ENCODE measurements around the gene EEA1.

Gene EEA1

DNA sequence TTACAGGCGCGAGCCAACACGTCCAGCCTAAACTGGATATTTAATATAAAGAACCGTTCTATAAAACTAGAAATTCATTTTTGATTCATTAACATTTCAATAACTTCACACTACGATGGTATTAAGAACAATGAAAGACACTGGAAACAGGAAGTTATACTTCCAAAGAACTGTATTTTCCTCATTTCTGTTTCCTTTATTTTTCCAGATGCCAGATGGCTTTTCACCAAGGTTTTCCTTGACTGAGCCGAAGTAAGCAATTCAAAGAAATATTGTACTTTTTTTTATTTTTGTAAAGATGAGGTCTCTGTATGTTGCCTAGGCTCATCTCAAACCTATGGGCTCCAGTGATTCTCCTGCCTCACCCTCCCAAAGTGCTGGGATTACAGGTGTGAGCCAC is 28.2 kb downstream of the EEA1 start:
- Histone ChIP-seq H3K27me3 (ENCODE audit: control insufficient read depth in 5 of 5, insufficient read depth in 4 of 5, low read length in 5 of 5) (no peaks in the 10 kb centered on the region), H3K9ac (ENCODE audit: low read length in 5 of 5) (no peak overlapping the region), H3K36me3 (ENCODE audit: control insufficient read depth in 5 of 5, insufficient read depth in 5 of 5, low read length in 5 of 5) (peaks cover 0 to 4% (median 0%) of the 10 kb centered on the region in 5 donors), H3K4me1 (ENCODE audit: control insufficient read depth in 5 of 5, insufficient read depth in 5 of 5, low read length in 5 of 5) (peaks cover 3 to 24% (median 20%) of the 10 kb centered on the region in 5 donors), H3K27ac (ENCODE audit: low read depth, low read length) (peak overlapping the region; percentile 93), H3K9me3 (ENCODE audit: control insufficient read depth in 5 of 5, low read length in 5 of 5) (no peaks in the 10 kb centered on the region), H3K4me3 (ENCODE audit: low read depth in 1 of 5, low read length in 5 of 5) (no peak overlapping the region)

DNA sequence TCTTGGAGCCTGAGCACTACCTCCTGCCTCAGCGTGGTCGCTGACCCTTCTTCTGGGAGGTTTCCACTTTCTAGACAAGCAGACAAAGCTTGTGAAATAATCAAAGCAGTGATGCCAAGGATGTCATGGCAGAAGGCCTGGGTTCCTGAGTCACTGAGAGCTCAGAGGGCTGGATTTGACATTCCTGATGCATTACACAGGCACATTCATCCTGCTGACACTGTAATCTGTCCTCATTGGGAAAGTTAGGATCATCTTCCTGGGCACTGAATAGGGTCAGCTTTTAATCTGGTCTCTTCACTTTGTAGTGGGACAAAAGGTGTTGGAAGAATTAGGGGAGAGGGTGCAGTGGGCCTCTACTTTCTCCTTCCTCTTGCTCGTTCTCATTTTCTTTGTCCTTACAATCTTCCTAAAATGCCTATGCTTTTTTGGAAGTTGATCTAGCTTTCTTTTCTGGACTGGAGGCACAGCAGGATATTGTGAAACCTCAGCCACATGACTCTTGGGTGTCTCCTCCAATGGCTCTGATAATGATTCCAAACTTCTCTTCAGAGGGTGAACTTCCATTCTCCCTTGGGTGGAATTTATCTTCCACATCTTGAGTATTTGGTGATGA is 29.6 kb downstream of the EEA1 start:
- no peaks in the 10 kb centered on the region for H3K27me3 ChIP-seq (ENCODE audit: control insufficient read depth in 5 of 5, insufficient read depth in 4 of 5, low read length in 5 of 5)
- no peaks in the 10 kb centered on the region for H3K9me3 ChIP-seq (ENCODE audit: control insufficient read depth in 5 of 5, low read length in 5 of 5)
- peaks cover 3 to 22% (median 20%) of the 10 kb centered on the region in 5 donors for H3K4me1 ChIP-seq (ENCODE audit: control insufficient read depth in 5 of 5, insufficient read depth in 5 of 5, low read length in 5 of 5)
- H3K9ac ChIP-seq (ENCODE audit: low read length in 5 of 5) = peak overlapping the region; percentile 48 to 69 (median 53)
- H3K27ac ChIP-seq (ENCODE audit: low read depth, low read length) = peak overlapping the region; percentile 93
- H3K36me3 ChIP-seq (ENCODE audit: control insufficient read depth in 5 of 5, insufficient read depth in 5 of 5, low read length in 5 of 5) = peaks cover 0 to 7% (median 3%) of the 10 kb centered on the region in 5 donors
- peak overlapping the region in 4 of 5 donors; percentile 17 to 44 (median 35) for H3K4me3 ChIP-seq (ENCODE audit: low read depth in 1 of 5, low read length in 5 of 5)

GRCh38 chr12:92898755-92899154 is 30.3 kb downstream of the EEA1 start:
- peaks cover 3 to 22% (median 20%) of the 10 kb centered on the region in 5 donors for H3K4me1 ChIP-seq (ENCODE audit: control insufficient read depth in 5 of 5, insufficient read depth in 5 of 5, low read length in 5 of 5)
- H3K4me3 ChIP-seq (ENCODE audit: low read depth in 1 of 5, low read length in 5 of 5) = peak overlapping the region in 2 of 5 donors; percentile 28 to 42
- H3K27ac ChIP-seq (ENCODE audit: low read depth, low read length) = peak overlapping the region; percentile 93

GRCh38 chr12:92897844-92898243 is 31.3 kb downstream of the EEA1 start:
- H3K27ac ChIP-seq (ENCODE audit: low read depth, low read length) = peak overlapping the region; percentile 93
- H3K36me3 ChIP-seq (ENCODE audit: control insufficient read depth in 5 of 5, insufficient read depth in 5 of 5, low read length in 5 of 5) = peaks cover 0 to 7% (median 3%) of the 10 kb centered on the region in 5 donors

More at GRCh38 chr12:92898755-92899154, 30.3 kb downstream of the EEA1 start:
- H3K27me3 ChIP-seq (ENCODE audit: control insufficient read depth in 5 of 5, insufficient read depth in 4 of 5, low read length in 5 of 5) = no peaks in the 10 kb centered on the region
- peak overlapping the region in 2 of 5 donors; percentile 19 to 54 for H3K9ac ChIP-seq (ENCODE audit: low read length in 5 of 5)
- H3K36me3 ChIP-seq (ENCODE audit: control insufficient read depth in 5 of 5, insufficient read depth in 5 of 5, low read length in 5 of 5) = peaks cover 0 to 7% (median 3%) of the 10 kb centered on the region in 5 donors
- H3K9me3 ChIP-seq (ENCODE audit: control insufficient read depth in 5 of 5, low read length in 5 of 5) = no peaks in the 10 kb centered on the region

DNA sequence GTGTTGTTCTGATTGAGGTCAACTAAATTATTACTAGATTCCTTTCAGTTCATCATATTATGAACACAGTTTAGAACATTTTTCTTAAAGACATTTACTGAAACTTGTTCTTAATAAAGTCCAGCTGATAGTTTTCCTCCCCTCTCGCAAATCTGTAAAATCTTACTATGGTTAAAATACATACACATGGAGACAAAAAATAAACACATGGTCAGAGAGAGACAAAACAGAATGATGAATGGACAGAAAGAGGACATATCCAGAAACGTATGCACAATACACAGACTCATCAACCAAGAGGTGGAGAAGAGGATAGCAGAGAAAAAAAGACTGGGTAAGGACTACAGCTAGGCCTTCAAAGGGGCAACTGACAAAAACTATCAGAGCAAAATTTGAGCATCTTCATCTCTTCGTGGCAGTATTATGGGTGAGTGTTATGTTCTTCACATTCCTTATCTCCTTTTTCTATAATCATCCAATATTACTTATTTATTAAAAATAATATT is 38.4 kb downstream of the EEA1 start:
- H3K4me3 ChIP-seq (ENCODE audit: low read depth in 1 of 5, low read length in 5 of 5) = no peak overlapping the region
- no peaks in the 10 kb centered on the region for H3K4me1 ChIP-seq (ENCODE audit: control insufficient read depth in 5 of 5, insufficient read depth in 5 of 5, low read length in 5 of 5)
- H3K9me3 ChIP-seq (ENCODE audit: control insufficient read depth in 5 of 5, low read length in 5 of 5) = no peaks in the 10 kb centered on the region
- H3K9ac ChIP-seq (ENCODE audit: low read length in 5 of 5) = no peak overlapping the region
- no peaks in the 10 kb centered on the region for H3K27me3 ChIP-seq (ENCODE audit: control insufficient read depth in 5 of 5, insufficient read depth in 4 of 5, low read length in 5 of 5)
- peak overlapping the region; percentile 12 for H3K27ac ChIP-seq (ENCODE audit: low read depth, low read length)
- peaks cover under 1 to 8% (median 3%) of the 10 kb centered on the region in 5 donors for H3K36me3 ChIP-seq (ENCODE audit: control insufficient read depth in 5 of 5, insufficient read depth in 5 of 5, low read length in 5 of 5)

More at GRCh38 chr12:92897844-92898243, 31.3 kb downstream of the EEA1 start:
- Histone ChIP-seq H3K9ac (ENCODE audit: low read length in 5 of 5) (no peak overlapping the region), H3K9me3 (ENCODE audit: control insufficient read depth in 5 of 5, low read length in 5 of 5) (no peaks in the 10 kb centered on the region), H3K4me1 (ENCODE audit: control insufficient read depth in 5 of 5, insufficient read depth in 5 of 5, low read length in 5 of 5) (peaks cover 3 to 22% (median 20%) of the 10 kb centered on the region in 5 donors), H3K4me3 (ENCODE audit: low read depth in 1 of 5, low read length in 5 of 5) (no peak overlapping the region), H3K27me3 (ENCODE audit: control insufficient read depth in 5 of 5, insufficient read depth in 4 of 5, low read length in 5 of 5) (no peaks in the 10 kb centered on the region)

DNA sequence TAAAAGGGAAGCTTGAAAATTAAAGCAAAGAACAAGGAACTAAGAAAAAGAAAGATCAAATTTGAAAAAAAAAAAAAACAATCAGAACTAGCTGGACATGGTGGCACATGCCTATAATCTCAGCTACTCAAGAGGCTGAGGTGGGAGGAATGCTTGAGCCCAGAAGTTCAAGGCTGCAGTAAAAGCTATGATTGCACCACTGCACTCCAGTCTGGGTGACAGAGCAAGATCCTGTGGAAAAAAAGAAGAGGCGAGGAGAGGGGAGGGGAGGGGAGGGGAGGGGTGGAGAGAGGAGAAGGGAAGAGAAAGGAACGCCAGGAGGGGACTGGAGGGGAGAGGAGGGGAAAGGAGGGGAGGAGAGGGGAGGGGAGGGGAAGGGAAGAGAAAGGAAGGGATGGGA is 43.0 kb downstream of the EEA1 start:
- Histone ChIP-seq H3K27ac (ENCODE audit: low read depth, low read length) (no peak overlapping the region), H3K36me3 (ENCODE audit: control insufficient read depth in 5 of 5, insufficient read depth in 5 of 5, low read length in 5 of 5) (peaks cover 0 to 23% (median 11%) of the 10 kb centered on the region in 5 donors), H3K4me1 (ENCODE audit: control insufficient read depth in 5 of 5, insufficient read depth in 5 of 5, low read length in 5 of 5) (no peaks in the 10 kb centered on the region), H3K9ac (ENCODE audit: low read length in 5 of 5) (no peak overlapping the region), H3K27me3 (ENCODE audit: control insufficient read depth in 5 of 5, insufficient read depth in 4 of 5, low read length in 5 of 5) (no peaks in the 10 kb centered on the region), H3K9me3 (ENCODE audit: control insufficient read depth in 5 of 5, low read length in 5 of 5) (no peaks in the 10 kb centered on the region), H3K4me3 (ENCODE audit: low read depth in 1 of 5, low read length in 5 of 5) (no peak overlapping the region)

- H3K4me3 ChIP-seq (ENCODE audit: low read depth in 1 of 5, low read length in 5 of 5) = no peak overlapping the region
- no peaks in the 10 kb centered on the region for H3K27me3 ChIP-seq (ENCODE audit: control insufficient read depth in 5 of 5, insufficient read depth in 4 of 5, low read length in 5 of 5)
- peaks cover 3 to 23% (median 14%) of the 10 kb centered on the region in 5 donors for H3K36me3 ChIP-seq (ENCODE audit: control insufficient read depth in 5 of 5, insufficient read depth in 5 of 5, low read length in 5 of 5)
- no peaks in the 10 kb centered on the region for H3K9me3 ChIP-seq (ENCODE audit: control insufficient read depth in 5 of 5, low read length in 5 of 5)
- H3K9ac ChIP-seq (ENCODE audit: low read length in 5 of 5) = no peak overlapping the region
- no peaks in the 10 kb centered on the region for H3K4me1 ChIP-seq (ENCODE audit: control insufficient read depth in 5 of 5, insufficient read depth in 5 of 5, low read length in 5 of 5)
- no peak overlapping the region for H3K27ac ChIP-seq (ENCODE audit: low read depth, low read length)
These were observed 49.3 kb downstream of the EEA1 start for GRCh38 chr12:92879698-92880322.

DNA sequence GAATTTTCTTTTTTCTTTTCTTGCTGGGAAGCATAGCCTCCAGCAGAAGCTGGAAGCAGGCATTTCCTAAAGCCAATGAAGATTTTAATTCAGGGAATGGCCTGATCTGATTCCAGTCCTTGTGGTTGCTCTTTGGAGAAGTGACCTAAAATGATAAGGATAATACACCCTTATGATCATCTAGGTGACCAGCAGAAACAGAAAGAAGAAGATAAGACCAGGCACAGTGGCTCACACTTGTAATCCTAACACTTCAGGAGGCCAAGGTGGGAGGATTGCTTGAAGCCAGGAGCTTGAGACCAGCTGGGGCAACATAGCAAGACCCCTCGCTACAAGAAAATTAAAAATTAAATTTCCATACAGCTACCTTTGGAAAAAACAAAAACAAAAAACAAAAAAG is 51.2 kb downstream of the EEA1 start:
- Histone ChIP-seq H3K36me3 (ENCODE audit: control insufficient read depth in 5 of 5, insufficient read depth in 5 of 5, low read length in 5 of 5) (peaks cover 3 to 14% (median 9%) of the 10 kb centered on the region in 5 donors), H3K4me3 (ENCODE audit: low read depth in 1 of 5, low read length in 5 of 5) (no peak overlapping the region), H3K9ac (ENCODE audit: low read length in 5 of 5) (no peak overlapping the region), H3K27me3 (ENCODE audit: control insufficient read depth in 5 of 5, insufficient read depth in 4 of 5, low read length in 5 of 5) (no peaks in the 10 kb centered on the region), H3K4me1 (ENCODE audit: control insufficient read depth in 5 of 5, insufficient read depth in 5 of 5, low read length in 5 of 5) (no peaks in the 10 kb centered on the region), H3K27ac (ENCODE audit: low read depth, low read length) (no peak overlapping the region), H3K9me3 (ENCODE audit: control insufficient read depth in 5 of 5, low read length in 5 of 5) (no peaks in the 10 kb centered on the region)

DNA sequence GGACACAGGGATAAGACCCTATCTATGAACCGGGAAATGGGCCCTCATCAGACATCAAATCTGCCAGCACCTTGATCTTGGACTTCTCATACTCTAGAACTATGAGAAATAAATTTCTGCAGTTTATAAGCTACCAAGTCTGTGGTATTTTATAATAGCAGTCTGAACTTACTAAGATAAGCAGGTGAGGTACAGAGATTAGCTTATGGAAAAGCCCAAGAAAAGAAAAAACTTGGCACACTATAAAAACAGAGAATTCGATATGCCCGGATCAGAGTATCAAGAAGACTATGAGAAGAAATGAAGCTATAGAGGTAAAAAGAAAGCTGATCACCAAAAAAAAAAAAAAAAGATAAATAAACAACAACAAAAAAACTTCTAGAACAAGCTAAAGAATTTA is 52.6 kb downstream of the EEA1 start:
- no peak overlapping the region for H3K27ac ChIP-seq (ENCODE audit: low read depth, low read length)
- no peaks in the 10 kb centered on the region for H3K27me3 ChIP-seq (ENCODE audit: control insufficient read depth in 5 of 5, insufficient read depth in 4 of 5, low read length in 5 of 5)
- H3K4me1 ChIP-seq (ENCODE audit: control insufficient read depth in 5 of 5, insufficient read depth in 5 of 5, low read length in 5 of 5) = peaks cover 0 to 2% (median 0%) of the 10 kb centered on the region in 5 donors
- H3K9me3 ChIP-seq (ENCODE audit: control insufficient read depth in 5 of 5, low read length in 5 of 5) = no peaks in the 10 kb centered on the region
- H3K36me3 ChIP-seq (ENCODE audit: control insufficient read depth in 5 of 5, insufficient read depth in 5 of 5, low read length in 5 of 5) = peaks cover 0 to 14% (median 8%) of the 10 kb centered on the region in 5 donors
- no peak overlapping the region for H3K9ac ChIP-seq (ENCODE audit: low read length in 5 of 5)
- no peak overlapping the region for H3K4me3 ChIP-seq (ENCODE audit: low read depth in 1 of 5, low read length in 5 of 5)

DNA sequence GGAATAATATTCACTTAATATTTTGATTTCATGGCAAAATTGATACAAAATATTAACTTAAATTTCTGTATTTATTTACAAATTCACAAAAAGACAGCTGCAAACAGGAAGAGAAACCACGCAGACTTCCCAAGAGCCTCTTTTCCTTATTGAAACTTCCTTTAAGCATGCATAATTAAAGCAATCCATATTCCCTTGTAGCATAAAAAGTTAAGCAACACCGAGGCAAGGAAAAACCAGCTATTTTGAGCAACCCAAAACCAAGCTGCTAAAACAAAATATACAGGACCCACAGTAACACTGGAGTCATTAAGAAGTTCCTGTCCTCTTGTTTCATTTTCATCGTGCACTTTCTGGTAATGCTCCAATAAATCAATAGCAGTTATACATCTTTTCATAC is 58.0 kb downstream of the EEA1 start:
- H3K27me3 ChIP-seq (ENCODE audit: control insufficient read depth in 5 of 5, insufficient read depth in 4 of 5, low read length in 5 of 5) = no peaks in the 10 kb centered on the region
- H3K27ac ChIP-seq (ENCODE audit: low read depth, low read length) = no peak overlapping the region
- no peaks in the 10 kb centered on the region for H3K9me3 ChIP-seq (ENCODE audit: control insufficient read depth in 5 of 5, low read length in 5 of 5)
- H3K4me1 ChIP-seq (ENCODE audit: control insufficient read depth in 5 of 5, insufficient read depth in 5 of 5, low read length in 5 of 5) = peaks cover 0 to 14% (median 9%) of the 10 kb centered on the region in 5 donors
- H3K4me3 ChIP-seq (ENCODE audit: low read depth in 1 of 5, low read length in 5 of 5) = peak overlapping the region in 3 of 5 donors; percentile 16 to 50 (median 30)
- H3K36me3 ChIP-seq (ENCODE audit: control insufficient read depth in 5 of 5, insufficient read depth in 5 of 5, low read length in 5 of 5) = no peaks in the 10 kb centered on the region
- H3K9ac ChIP-seq (ENCODE audit: low read length in 5 of 5) = no peak overlapping the region
